ENCODE data around the gene OR6J1. TPM values are rescaled to one million over a fixed set of nuclear protein-coding genes. Genes with fewer than 3 reads are reported as not detected.

The OR6J1 gene
- total and polyA plus RNA-seq, 2 of the 13 experiments (the other 11 are each of a cell fraction or from before 2014, with no cell fraction given), result not detected

- TF ChIP-seq IRF2 (CRISPR knock-in tag; IDR thresholded peaks at IDR 0.05) (0 out of 2 replicates have a peak, but pooled peaks have one; percentile 30), TEF (CRISPR knock-in tag; IDR thresholded peaks at IDR 0.05) (0 out of 2 replicates have a peak, but pooled peaks have one; percentile 14), RAD21 (CRISPR knock-in tag; IDR thresholded peaks at IDR 0.05) (0 out of 2 replicates have a peak, but pooled peaks have one; percentile 15), SMC3 (IDR thresholded peaks at IDR 0.05; ENCODE audit: low read length) (peak; percentile 33; the same call in 1 of the 2 replicates)
Observed at GRCh38 chr14:22657861-22658260, 13.7 kb upstream of the OR6J1 start (continued).

- Histone ChIP-seq H3K4me3 (replicated peaks in 1 of 3; ENCODE audit: insufficient read depth in 1 of 3, low read depth in 2 of 3, low read length in 3 of 3) (no peak overlapping the region), H3K4me1 (ENCODE audit: insufficient read depth, low read length) (peaks cover 16% of the 10 kb centered on the region), H3K4me2 (ENCODE audit: low read depth, low read length) (no peak overlapping the region), H3K9ac (ENCODE audit: insufficient read depth, low read depth, low read length) (no peak overlapping the region), H3K27me3 (ENCODE audit: control insufficient read depth in 1 of 2, insufficient read depth in 2 of 2, low read length in 2 of 2) (peaks cover 2 to 18% of the 10 kb centered on the region in 2 experiments; a peak in 3 of 5 replicates), H3K27ac (ENCODE audit: extremely low read length, insufficient read depth, low read length) (no peak overlapping the region), H3K79me2 (ENCODE audit: insufficient read depth, low read length) (no peaks in the 10 kb centered on the region), H4K20me1 (ENCODE audit: insufficient read depth, low read length) (no peaks in the 10 kb centered on the region), H3K9me3 (ENCODE audit: low read length) (no peaks in the 10 kb centered on the region), H2AFZ (ENCODE audit: low read length) (no peak overlapping the region), H3K36me3 (replicated peaks in 1 of 2; ENCODE audit: control insufficient read depth in 1 of 2, insufficient read depth in 2 of 2, low read length in 2 of 2) (no peaks in the 10 kb centered on the region)
- BruUV-seq (replicated peaks), result no TSS peak
- ChIA-PET POLR2A (interaction anchor here (1.2 kb wide), 1 partner anchor 109 kb away, joined by 3 read pairs; the partner anchor contains the start of gene OXA1L), CTCF (ENCODE audit: low intra/inter-chr PET ratio, low total read pairs) (interaction anchor here (1.2 to 2.7 kb wide), 3 partner anchors 87 to 197 kb away, joined by 4 to 8 read pairs (median 8); no protein-coding TSS in a partner anchor)
- intact Hi-C loops (cut with micrococcal nuclease; ENCODE audit: unreplicated experiment), result loop anchor here (5.0 to 10.0 kb wide), 2 partner anchors 110 to 272 kb away; partner anchors contain the start of gene OXA1L
- in situ Hi-C loops (cut with HindIII; ENCODE audit: extremely low pct_ligation_motif_present, low pct_unique_long_range_greater_than_20kb), result no loop called here
- WGBS (ENCODE audit: low lambda C conversion rate), result 46% methylated on average over 8 of the region's 8 CpGs
- ATAC-seq (no peak), FAIRE-seq (no peak), DNase-seq (ENCODE audit: low spot score) (no peak)
- TF ChIP-seq ZBTB40 (IDR thresholded peaks at IDR 0.05) (no peak), ZBTB40 (CRISPR knock-in tag; IDR thresholded peaks at IDR 0.05) (peak; percentile 45; the same call in 1 of the 2 replicates), EHMT2 (IDR thresholded peaks at IDR 0.05; ENCODE audit: borderline replicate concordance, low read depth, low read length) (no peak), ZFYVE20 (CRISPR knock-in tag; IDR thresholded peaks at IDR 0.05; ENCODE audit: borderline replicate concordance, low read depth) (no peak)
Observed at GRCh38 chr14:22656945-22657731, 13.0 kb upstream of the OR6J1 start.
